Dendritic cell treated with granulocyte-macrophage colony-stimulating factor and Interleukin-4, amounts not matched to agents 40 ng/mL and 50 ng/mL, for 4 days (primary cell): ENCODE results near the gene TMCO1.
"Not testable (repeated sequence)": the region's sequence is repeated elsewhere in the genome, so short reads cannot be mapped to it uniquely, and the experiment has no call there.

ENCODE experiments used
- H3K27ac Mint-ChIP-seq: one replicate; pipeline ENCODE4 v1.8.0; 2022; ENCODE audit warnings: mild to moderate bottlenecking, mixed read lengths
- H3K27me3 Mint-ChIP-seq: one replicate; pipeline ENCODE4 v1.8.0; 2022; ENCODE audit warnings: mild to moderate bottlenecking, mixed read lengths
- H3K36me3 Mint-ChIP-seq: one replicate; pipeline ENCODE4 v1.8.0; 2022; ENCODE audit warnings: low read depth, mixed read lengths
- H3K4me1 Mint-ChIP-seq: one replicate; pipeline ENCODE4 v1.8.0; 2022; ENCODE audit warnings: low read depth, mixed read lengths
- H3K4me3 Mint-ChIP-seq: one replicate; pipeline ENCODE4 v1.8.0; 2022; ENCODE audit warnings: mild to moderate bottlenecking, moderate library complexity, mixed read lengths
- H3K9me3 Mint-ChIP-seq: one replicate; pipeline ENCODE4 v1.8.0; 2022; ENCODE audit warnings: mixed read lengths
- intact Hi-C: fragments of 100-400 bp; cut with micrococcal nuclease; formaldehyde crosslinking; loops from one replicate; pipeline ENCODE4 v1.15.0; 2022

The TMCO1 gene

DNA sequence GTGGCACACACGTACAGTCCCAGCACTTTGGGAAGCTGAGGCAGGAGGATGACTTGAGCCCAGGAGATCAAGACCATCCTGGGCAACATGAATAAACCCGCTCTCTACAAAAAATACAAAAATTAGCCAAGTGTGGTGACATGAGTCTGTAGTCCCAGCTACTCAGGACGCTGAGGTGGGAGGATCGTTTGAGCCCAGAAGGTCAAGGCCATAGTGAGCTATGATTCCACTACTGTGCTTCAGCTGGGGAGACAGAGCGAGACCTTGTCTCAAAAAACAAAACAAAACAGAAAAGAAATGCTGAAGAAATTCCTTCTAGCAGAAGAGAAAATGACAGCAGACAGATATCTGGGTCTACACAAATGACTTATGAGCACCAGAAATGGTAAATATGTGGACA, 80.6 kb downstream of the TMCO1 start:
- intact Hi-C loops = no loop called here
- peaks cover 56% of the 10 kb centered on the region for H3K4me1 Mint-ChIP-seq
- H3K4me3 Mint-ChIP-seq = no peak overlapping the region
- peaks cover 83% of the 10 kb centered on the region for H3K36me3 Mint-ChIP-seq
- H3K27ac Mint-ChIP-seq = peak overlapping the region; percentile 60
- H3K27me3 Mint-ChIP-seq = no peaks in the 10 kb centered on the region
- peaks cover 8% of the 10 kb centered on the region for H3K9me3 Mint-ChIP-seq

DNA sequence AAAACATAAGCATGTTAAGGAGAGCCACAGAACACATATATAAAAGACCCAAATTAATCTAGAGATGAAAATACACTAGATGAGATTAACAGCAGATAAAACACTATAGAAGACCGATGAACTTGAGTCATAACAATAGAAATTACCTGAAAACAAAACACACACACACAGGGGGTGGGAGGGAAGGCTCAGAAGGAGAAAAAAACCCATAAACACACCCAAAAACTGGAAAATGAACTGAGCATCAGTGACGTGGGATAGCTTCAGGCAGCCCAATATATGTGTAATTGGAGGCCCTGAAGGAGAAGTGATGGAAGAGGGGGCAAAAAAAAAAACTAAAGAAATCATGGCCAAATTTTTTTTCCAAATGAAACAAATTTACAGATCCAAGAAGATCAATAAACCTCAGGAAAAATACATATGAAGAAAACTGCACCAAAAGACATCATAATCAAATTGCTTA, 81.7 kb downstream of the TMCO1 start:
- no peaks in the 10 kb centered on the region for H3K27me3 Mint-ChIP-seq
- H3K4me3 Mint-ChIP-seq = no peak overlapping the region
- peaks cover 51% of the 10 kb centered on the region for H3K4me1 Mint-ChIP-seq
- peaks cover 8% of the 10 kb centered on the region for H3K9me3 Mint-ChIP-seq
- peaks cover 87% of the 10 kb centered on the region for H3K36me3 Mint-ChIP-seq
- intact Hi-C loops = no loop called here
- peak overlapping the region; percentile 60 for H3K27ac Mint-ChIP-seq

DNA sequence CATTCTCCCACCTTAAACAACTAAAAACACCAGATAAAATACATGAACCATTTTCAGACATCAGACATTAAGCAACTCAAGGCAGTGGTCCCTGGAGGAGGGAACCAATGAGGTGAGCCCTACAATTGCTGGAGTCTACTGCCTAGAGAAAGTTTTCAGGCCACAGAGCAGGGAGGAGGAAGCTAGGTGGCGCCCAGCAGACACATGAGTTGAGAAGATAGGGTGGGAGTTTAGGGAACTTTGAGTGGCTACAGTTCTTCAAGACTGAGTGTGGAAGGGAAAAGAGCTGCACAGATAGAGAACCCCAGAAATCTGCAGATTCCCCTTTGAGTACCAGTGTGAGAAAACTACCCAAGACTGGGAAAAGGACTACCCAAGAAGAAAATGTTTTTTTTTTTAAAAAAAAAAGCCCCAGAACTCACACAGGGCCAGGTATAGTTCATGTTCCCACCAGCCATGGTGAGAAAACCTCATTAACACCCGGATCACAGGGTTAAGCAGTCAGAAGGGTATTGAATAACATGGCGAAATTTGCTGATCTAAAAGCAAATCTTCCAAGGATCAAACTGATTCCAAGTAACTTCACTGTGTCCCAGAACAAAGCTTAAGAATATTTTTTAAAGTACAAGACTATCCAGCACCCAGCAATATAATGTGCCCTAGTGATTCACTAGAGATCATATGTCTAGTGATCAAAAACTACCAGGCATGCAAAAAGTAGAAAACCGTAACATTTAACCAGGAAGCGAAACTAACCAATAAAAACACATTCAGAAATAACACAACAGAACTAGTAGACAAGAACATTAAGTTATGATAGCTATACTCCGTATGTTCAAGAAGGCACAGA, 82.3 kb downstream of the TMCO1 start:
- Mint-ChIP-seq H3K4me1 (peaks cover 45% of the 10 kb centered on the region), H3K9me3 (peaks cover 8% of the 10 kb centered on the region), H3K4me3 (no peak overlapping the region), H3K27me3 (no peaks in the 10 kb centered on the region), H3K27ac (peak overlapping the region; percentile 60), H3K36me3 (peaks cover 87% of the 10 kb centered on the region)
- intact Hi-C loops = no loop called here

- peaks cover 90% of the 10 kb centered on the region for H3K36me3 Mint-ChIP-seq
- H3K4me3 Mint-ChIP-seq = no peak overlapping the region
- intact Hi-C loops = no loop called here
- no peaks in the 10 kb centered on the region for H3K27me3 Mint-ChIP-seq
- peaks cover 33% of the 10 kb centered on the region for H3K4me1 Mint-ChIP-seq
- peaks cover 8% of the 10 kb centered on the region for H3K9me3 Mint-ChIP-seq
- no peak overlapping the region for H3K27ac Mint-ChIP-seq
These were observed 84.7 kb downstream of the TMCO1 start for GRCh38 chr1:165683848-165684485.

GRCh38 chr1:165680773-165681172, 87.9 kb downstream of the TMCO1 start:
- Mint-ChIP-seq H3K36me3 (peaks cover 96% of the 10 kb centered on the region), H3K4me1 (peaks cover 23% of the 10 kb centered on the region)
- H3K4me3 Mint-ChIP-seq, H3K27me3 Mint-ChIP-seq, H3K27ac Mint-ChIP-seq, intact Hi-C loops, H3K9me3 Mint-ChIP-seq: not testable (repeated sequence)

DNA sequence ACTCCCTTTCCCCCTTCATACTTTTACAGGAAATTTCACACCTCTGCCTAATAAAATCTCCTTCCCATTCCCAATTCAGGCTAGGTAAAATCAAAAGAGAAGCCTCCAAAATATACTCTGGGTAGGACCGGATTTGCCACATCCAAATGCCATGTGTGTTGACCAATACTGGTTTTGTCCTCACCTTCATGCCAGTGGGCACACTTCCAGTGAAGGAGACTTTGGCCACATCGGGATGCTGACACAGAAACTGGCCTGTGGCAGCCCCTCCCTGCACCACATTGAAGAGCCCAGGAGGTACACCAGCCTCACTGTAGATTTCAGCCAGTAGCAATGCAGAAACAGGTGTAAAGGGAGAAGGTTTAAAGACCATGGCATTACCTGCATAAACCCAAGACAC, 88.4 kb downstream of the TMCO1 start:
- H3K27ac Mint-ChIP-seq = no peak overlapping the region
- H3K9me3 Mint-ChIP-seq = no peaks in the 10 kb centered on the region
- H3K4me1 Mint-ChIP-seq = peaks cover 18% of the 10 kb centered on the region
- H3K36me3 Mint-ChIP-seq = peaks cover 96% of the 10 kb centered on the region
- intact Hi-C loops = no loop called here
- H3K27me3 Mint-ChIP-seq = no peaks in the 10 kb centered on the region
- no peak overlapping the region for H3K4me3 Mint-ChIP-seq

DNA sequence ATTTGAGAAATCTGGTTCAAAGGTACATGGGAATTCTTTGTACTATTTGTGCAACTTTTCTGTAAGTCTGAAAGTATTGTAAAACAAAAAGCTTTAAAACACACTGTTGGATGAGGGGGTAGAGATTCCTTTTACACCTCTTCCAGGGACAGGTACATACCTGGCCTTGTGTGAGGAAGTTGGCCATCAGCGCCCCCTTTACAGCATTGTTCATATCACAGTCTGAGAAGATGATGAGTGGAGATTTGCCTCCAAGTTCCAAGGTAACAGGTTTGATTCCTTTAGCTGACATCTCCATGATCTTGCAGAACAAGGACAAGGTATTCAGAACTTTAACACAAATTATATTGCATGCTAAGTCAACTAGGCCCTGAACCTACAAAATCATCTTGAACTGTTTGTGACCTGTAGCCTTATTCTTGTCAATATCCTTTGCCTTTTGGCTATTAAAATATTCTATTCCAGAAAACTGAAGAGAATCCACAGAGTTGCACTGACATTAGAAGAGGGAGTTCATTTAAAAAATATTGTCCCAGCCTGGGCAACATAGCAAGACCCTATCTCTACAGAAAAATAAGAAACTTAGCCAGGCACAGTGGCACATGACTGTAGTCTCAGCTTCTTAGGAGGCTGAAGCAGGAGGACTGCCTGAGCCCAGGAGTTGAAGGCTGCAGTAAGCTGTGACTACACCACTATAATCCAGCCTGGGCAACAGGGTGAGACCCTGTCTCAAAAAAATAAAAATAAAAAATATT, 89.2 kb downstream of the TMCO1 start:
- H3K36me3 Mint-ChIP-seq = peaks cover 97% of the 10 kb centered on the region
- peaks cover 14% of the 10 kb centered on the region for H3K4me1 Mint-ChIP-seq

GRCh38 chr1:165678509-165678908, 90.2 kb downstream of the TMCO1 start:
- intact Hi-C loops = loop anchor here (10.0 kb wide), 1 partner anchor 46 kb away; no protein-coding TSS in a partner anchor
- Mint-ChIP-seq H3K9me3 (no peaks in the 10 kb centered on the region), H3K4me1 (peaks cover 6% of the 10 kb centered on the region), H3K4me3 (no peak overlapping the region), H3K36me3 (peaks cover 90% of the 10 kb centered on the region), H3K27me3 (no peaks in the 10 kb centered on the region), H3K27ac (no peak overlapping the region)

More for the DNA sequence above, 89.2 kb downstream of the TMCO1 start:
- H3K27me3 Mint-ChIP-seq = no peaks in the 10 kb centered on the region
- H3K27ac Mint-ChIP-seq = no peak overlapping the region
- intact Hi-C loops = loop anchor here (10.0 kb wide), 1 partner anchor 45 kb away; no protein-coding TSS in a partner anchor
- H3K9me3 Mint-ChIP-seq = no peaks in the 10 kb centered on the region
- H3K4me3 Mint-ChIP-seq = no peak overlapping the region
